MV-4-11 (cell line): ENCODE data around the gene IL24.
"Not testable (repeated sequence)": the region's sequence is repeated elsewhere in the genome, so short reads cannot be mapped to it uniquely, and the experiment has no call there.

Experiments used
- DNase-seq: peaks from one replicate; lab custom pipeline; 2025; lab: John Stamatoyannopoulos, UW

The IL24 gene, protein sequence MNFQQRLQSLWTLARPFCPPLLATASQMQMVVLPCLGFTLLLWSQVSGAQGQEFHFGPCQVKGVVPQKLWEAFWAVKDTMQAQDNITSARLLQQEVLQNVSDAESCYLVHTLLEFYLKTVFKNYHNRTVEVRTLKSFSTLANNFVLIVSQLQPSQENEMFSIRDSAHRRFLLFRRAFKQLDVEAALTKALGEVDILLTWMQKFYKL

DNA sequence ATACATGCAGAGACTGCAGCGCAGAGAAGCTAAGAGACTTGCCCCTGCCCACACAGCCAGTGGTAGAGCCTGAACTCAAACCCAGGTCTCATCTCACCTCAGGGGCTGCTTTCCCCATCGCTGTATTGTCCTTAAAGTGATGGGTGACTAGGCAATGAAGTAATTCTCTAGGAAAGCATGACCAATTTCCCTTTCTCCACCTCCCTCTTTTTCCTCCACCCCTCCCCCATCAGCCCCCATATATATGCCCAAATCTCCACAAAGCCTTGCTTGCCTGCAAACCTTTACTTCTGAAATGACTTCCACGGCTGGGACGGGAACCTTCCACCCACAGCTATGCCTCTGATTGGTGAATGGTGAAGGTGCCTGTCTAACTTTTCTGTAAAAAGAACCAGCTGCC lies at the start of gene IL24:
Gene IL24 (plus strand): TSS at position 269 of the 400 bp plus-strand sequence. CDS start 390 bp downstream, outside the sequence.
- DNase-seq: no peak

DNA sequence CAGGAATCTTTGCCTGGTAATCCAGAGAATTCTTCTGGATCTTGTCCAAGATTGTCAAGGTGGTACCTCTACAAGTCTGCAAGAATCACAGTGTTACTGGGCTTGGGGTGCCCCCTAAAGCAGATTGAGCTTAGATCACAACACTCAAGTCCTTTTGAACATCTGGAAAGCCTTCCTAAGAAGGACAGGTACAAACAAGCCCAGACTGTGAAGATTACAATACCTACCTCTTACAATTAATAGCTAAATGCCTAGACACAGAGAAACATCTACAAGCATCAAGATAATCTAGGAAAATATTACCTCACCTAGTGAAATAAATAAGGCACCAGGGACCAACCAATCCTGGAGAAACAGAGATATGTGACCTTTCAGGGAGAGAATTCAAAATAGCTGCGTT lies 49.3 kb upstream of the IL24 start:
- no peak for DNase-seq

DNA sequence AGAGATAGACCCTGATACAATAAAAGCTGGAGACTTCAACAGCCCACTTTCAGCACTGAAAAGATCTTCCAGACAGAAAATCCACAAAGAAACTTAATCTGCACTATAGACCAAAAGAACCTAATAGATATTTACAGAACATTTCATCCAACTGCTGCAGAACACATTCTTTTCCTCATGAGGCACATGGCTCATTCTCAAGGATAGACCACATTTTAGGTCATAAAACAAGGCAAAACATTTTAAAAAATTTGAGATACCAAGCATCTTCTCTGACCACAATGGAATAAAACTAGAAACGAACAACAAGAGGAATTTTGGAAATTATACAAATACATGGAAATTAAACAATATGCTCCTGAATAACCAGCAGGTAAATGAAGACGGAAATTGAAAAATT lies 46.8 kb upstream of the IL24 start:
- DNase-seq: no peak

DNA sequence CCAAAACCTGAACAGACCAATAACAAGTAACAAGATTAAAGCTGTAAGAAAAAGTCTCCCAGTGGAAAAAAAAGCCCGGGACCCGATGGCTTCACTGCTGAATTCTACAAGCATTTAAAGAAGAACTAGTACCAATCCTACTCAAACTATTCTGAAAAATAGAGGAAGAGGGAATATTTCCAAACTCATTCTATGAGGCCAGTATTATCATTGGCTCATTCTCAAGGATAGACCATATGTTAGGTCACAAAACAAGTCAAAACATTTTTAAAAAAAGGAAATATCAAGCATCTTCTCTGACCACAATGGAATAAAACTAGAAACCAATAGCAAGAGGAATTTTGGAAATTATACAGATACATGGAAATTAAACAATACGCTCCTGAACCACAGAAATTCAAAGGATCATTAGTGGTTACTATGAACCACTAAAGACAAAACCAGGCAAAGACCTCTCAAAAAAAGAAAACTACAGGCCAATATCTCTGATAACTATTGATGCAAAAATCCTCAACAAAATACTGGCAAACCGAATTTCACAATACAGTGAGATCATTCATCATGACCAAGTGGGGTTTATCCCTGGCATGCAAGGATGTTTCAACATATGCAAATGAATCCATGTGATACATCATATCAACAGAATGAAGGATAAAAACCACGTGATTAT lies 45.8 kb upstream of the IL24 start:
- DNase-seq: peak; percentile 80

DNA sequence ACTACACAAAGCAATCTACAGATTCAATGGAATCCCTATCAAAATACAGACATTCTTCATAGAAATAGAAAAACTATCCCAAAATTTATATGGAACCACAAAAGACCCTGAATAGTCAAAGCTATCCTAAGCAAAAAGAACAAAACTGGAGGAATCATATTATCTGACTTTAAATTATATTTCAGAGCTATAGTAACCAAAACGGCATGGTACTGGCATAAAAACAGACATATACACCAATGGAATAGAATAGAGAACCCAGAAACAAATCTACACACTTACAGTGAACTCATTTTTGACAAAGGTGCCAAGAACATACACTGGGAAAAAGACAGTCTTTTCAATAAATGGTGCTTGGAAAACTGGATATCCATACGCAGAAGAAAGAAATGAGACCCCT lies 44.6 kb upstream of the IL24 start:
- DNase-seq: not testable (repeated sequence)

DNA sequence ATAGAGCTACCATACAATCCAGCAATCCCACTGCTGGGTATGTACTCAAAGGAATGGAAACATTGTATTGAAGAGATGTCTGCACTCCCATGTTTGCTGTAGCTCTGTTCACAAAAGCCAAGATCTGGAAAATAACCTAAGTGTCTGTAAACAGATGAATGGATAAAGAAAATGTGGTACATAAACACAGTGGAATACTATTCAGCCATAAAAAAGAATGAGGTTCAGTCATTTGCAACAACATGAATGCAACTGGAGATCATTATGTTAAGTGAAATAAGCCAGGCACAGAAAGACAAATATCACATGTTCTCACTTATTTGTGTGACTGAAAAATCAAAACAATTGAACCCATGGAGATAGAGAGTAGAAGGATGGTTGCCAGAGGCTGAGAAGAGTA lies 43.5 kb upstream of the IL24 start:
- DNase-seq: not testable (repeated sequence)

DNA sequence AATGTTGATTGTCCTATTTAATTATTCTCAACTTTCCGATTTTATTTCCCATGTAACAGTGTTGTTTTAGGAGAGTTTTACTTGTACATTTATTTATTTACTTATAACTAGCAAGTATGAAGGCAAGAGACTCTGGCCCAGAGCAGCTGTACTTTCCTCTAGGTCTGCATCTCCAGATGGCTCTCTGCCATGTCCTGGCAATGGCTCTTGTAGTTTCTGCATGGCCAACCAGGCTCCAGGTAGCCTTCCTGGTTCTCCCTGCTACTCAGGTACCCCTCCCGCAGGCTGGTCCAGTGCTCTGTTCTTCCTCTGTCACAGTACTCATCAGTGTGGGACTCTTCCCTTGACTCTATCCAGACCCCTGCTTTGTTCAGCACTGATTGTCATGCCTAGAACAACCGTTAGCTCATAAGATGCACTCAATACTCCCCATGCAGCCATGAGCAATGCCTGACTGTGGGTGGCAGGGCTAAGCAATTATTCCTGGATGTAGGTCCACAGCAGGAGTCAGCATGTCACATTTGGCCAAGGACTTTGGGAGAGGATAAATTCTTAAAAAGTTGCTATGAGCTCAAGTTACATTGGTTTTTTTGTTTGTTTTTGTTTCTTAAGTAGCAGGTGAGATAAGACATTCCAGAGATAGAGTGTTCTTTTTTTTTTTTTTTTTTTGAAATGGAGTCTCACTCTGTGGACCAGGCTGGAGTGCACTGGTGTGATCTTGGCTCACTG lies 42.7 kb upstream of the IL24 start:
- DNase-seq: no peak

DNA sequence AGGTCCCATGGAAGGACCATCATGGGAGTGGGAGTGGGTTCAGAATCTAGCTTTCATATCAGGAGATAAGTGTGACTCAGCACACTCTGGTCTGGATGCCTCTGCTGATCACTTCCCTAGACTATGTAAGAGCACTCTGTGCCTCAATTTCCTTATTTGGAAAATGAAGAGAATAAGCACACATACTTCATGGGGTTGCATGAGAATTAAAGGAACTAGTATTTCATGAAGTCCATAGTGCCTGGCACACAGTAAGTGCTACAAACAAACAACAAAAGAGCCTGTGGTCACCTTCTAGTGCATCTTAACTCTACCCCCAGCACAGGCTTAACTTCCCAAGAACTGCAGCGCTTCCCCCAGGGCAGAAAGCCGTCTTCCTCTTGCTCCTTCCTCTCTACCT lies 41.4 kb upstream of the IL24 start:
- DNase-seq: no peak

DNA sequence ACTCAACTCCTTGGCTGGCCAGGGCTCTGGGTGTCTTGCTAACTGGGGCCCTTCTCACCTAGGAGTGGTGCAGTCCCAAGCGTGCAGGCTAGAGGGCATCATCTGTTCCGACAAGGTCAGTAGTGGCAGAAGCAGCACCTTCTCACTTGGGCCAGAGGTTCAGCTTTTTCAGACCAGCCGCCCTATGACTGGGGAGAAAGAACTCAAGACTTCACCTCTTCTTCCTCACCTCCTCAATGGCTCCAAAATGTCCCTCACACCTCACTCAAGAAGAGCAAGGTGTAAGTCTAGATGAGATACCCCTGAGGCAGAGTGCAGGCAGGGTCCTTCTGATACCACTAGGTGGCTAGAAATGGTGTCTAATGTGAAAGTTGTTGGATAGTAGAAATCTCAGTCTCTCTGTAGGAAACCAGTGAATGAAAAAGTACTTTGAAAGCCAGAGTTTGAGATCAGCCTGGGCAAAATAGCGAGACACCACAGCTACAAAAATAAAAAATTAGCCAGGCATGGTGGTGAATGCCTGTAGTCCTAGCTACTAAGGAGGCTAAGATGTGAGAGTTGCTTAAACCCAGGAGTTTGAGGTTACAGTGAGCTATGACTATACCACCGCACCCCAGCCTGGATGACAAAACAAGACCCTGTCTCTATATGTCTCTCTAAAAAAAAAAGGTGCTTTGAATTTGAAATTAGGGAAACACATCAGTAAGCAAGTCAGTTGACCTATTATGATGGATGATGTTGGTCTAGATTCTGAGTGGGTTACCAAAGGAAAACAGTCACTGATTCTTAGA lies 40.4 kb upstream of the IL24 start:
- no peak for DNase-seq

DNA sequence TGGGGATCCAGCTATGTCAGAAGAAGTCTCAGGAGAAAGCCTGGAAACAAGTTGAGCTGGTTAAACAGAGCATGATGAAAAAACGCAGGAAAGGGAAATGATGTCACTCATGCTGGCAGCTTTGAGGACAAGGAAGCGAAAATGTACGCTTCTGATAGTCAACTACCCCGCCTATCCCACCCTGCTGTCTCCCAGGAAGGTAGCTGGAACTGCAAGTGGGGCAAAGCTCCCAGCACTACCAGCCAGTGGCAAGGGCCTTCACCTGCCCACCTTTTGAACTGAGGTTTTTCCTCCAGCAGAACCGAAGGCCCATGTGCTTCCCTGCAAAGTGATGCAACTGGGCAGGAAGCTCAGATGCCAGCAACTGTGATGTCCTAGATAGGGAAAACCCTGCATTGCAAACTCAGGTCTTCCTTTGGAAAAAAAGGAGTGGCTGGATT lies 38.1 kb upstream of the IL24 start:
- peak; percentile 71 for DNase-seq

DNA sequence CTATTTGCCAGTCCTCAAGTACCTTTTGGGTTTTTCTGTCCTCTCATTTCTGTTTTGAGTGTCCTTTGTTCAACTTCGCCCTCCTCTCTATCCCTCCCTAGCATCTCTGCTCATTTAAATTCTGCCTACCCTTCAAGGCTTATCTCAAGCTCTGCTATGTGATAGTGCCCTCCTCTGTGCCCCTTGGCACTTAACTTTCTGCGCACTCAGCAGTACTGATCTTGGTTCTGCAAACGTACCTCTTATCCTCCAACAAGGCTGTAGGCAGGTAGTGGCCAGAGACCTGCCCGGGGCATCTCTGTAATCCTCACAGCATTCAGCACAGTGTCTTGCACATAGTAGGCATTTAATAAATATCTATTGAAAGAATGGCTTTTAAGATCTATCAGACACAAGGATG lies 37.1 kb upstream of the IL24 start:
- no peak for DNase-seq

DNA sequence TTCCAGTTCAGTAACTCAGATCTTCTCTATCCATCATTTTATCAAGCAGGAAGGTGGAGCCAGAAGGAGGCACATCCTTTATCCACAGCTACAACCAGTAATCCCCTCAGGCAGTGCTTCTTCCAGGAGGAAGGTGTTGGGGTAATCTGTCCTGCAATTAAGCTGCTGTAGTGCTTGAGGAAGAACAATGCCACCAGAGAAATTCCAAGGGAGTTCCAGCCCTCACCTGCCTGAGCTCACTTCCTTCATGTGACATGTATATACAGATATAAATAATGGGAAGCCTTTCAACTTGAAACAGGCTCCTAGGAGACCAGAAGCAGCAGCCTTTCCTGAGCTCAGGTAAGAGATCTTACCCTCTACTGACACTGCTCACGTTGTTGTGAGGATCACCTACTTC lies 34.0 kb upstream of the IL24 start:
- no peak for DNase-seq

DNA sequence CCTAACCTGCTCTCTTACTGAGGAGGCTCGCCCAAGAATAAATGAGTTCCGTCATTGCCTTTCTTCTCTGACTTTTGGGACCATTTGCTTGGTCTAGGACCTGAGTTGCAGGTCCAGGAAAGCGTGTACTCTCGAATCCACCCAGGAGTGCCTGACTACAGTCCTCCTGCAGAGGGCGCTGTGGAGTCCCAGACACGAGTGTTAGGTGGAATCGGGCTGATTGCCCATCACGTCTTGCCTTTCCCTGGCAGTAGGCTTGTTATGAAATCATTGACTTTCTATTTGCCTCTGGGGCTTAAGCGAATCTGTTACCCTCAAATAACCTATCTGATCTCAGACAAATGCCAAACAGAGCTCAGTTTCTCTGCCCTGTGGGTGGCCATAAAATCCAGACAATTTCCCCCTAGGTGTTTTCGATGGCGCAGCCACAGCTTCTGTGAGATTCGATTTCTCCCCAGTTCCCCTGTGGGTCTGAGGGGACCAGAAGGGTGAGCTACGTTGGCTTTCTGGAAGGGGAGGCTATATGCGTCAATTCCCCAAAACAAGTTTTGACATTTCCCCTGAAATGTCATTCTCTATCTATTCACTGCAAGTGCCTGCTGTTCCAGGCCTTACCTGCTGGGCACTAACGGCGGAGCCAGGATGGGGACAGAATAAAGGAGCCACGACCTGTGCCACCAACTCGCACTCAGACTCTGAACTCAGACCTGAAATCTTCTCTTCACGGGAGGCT lies 32.1 kb upstream of the IL24 start, which contains the start of gene IL20:
Gene IL20 (plus strand): TSS at position 685 of the 733 bp plus-strand sequence. CDS start 230 bp downstream, outside the sequence.
- DNase-seq: peak; percentile 62

DNA sequence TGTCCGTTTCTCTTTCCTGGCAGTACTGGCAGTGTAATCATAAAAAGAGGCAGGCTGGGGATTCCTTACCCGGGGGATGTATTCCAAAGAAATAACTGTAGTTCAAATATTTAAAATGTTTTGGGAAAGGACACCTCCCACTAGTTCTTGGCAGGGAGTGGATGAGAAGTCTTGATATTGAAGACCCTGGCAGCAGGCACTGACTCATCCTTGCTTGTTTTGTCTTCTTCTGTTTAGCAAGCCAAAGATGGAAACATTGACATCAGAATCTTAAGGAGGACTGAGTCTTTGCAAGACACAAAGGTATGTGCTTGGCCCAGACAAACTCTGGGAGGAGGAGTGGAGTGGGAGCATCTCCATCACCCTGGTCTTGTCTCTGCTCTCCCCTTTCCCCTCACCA lies 31.2 kb upstream of the IL24 start:
- DNase-seq: no peak

DNA sequence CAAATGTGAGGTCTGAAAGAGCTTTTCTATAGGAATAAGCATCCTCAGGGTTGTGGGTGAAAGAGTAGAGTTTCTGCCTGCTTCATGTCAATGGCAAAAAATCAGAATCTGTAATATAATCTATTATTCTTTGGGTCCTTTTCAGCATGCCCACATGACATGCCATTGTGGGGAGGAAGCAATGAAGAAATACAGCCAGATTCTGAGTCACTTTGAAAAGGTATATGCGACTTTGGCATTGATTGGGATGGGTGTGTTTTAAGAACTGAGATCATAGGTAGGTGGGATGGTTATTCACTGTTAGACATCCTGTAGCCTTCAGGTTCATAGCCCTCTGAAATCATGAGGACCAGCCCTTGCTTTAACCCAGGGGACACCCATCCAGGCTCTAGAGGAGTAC lies 30.0 kb upstream of the IL24 start:
- no peak for DNase-seq

DNA sequence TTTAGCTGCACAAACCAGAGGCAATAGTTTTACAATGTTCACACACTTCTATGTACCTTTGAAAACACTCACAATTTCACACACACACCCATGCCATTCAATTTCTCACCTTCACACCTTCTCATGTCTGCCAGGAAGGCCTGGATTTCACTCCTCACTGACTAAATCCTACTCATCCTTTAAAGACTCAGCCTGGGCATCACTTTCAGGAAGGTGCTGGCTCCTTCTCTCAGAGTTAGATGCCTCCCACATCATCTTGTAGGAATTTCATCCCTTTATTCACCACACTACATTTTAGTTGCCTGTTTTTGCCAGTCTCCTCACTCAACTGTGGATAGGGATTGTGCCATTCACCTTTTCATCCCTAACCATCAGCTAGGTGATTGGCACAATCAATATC lies 29.5 kb upstream of the IL24 start:
- no peak for DNase-seq

DNA sequence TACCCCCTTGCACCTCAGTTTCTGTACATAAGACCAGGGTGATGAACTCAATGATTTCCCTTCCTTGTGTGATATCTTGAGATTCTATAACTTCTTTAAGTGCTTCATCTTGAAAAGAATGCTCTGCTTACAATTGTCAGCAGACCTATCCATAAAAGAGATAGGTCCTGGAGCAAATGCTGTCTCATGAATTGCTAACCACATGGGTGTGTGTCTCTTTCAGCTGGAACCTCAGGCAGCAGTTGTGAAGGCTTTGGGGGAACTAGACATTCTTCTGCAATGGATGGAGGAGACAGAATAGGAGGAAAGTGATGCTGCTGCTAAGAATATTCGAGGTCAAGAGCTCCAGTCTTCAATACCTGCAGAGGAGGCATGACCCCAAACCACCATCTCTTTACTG lies 29.0 kb upstream of the IL24 start:
- no peak for DNase-seq

DNA sequence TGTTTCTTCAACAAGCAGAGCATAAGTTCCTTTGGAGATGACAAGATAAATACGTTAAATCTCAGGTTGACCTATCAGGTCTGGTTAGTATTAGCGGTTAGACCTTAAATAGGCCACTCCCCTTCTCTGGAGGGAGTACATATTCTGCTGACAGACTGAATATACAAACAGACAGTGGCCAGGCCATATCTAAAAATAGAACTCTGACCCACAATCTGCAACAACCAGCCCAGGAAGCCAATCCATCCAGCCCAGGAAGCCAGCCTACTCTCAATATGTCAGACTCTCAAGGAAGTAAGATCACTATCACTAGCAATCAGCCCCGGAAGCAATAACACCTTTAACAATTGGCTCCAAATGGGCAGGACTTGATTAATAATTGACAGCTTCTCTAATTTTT lies 25.1 kb upstream of the IL24 start:
- no peak for DNase-seq

DNA sequence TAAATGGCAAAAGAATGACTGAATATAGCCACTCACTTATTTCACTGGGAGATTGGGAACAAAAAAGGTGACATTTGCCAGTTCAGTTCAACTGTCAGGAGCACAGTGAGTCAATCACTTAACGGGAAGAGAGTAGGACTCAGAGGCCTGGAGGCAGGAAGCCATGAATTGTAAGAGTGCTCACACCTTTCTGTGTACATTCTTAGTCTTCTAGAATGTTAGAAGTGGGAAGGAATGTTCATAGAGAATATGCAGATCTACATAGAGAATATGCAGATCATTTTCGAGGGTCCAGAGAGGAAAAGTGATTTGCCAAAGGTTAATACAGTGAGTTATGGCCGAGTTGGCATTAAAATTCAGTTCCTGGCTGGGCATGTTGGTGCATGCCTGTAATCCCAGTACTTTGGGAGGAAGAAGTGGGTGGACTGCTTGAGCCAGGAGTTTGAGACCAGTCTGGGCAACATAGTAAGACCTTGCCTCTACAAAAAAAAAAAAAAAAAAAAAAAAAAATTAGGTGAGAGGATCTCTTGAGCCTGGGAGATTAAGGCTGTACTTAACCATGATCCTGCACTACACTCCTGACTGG lies 23.5 kb upstream of the IL24 start:
- DNase-seq: no peak

DNA sequence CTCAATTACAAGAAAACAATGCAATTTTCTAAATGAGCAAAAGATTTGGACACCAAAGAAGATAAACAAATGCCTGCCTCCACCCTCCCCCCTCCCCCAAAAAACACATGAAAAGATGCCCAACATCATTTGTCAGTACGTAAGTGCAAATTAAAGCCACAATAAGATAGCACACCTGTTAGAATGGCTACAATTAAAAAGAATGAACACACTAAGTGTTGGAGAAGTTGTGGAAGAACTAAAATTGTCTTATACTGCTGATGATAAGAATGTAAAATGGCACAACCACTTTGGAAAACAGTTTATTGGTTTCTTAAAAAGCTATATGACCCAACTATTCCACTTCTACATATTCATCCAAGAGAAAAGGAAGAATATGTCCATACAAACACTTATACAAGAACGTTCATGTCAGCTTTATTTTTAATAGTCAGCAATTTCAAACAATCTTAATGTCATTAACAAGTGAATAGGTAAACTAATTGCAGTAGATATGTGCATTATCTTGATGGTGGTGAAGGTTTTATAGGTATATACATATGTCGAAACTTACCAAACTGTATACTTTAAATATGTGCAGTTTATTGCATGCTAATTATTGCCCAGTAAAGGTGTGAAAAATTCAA lies 21.4 kb upstream of the IL24 start:
- no peak for DNase-seq

DNA sequence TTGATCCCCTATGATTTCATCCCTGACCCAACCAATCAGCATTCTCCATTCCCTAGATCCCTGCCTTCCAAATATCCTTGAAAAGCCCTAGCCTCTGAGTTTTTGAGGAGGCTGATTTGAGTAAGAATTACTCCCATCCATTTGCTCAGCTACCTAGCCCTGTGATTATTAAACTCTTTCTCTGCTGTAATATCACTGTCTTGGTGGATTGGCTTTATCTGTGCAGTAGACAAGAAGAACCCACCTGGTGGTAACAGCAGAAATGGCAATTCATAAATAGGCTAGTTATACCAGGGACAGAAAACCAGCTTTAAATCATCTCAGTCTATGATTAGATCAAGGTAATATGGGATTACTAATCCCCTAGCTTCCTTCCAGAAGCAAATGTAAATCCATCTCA lies 18.8 kb upstream of the IL24 start:
- no peak for DNase-seq
